Lower leg skin (tissue), 3 donors: ENCODE data around the gene PRCD.

Source experiments
- CTCF ChIP-seq, 3 donors: fragments of 450-650 bp; IDR thresholded peaks; one replicate each; pipeline ENCODE4 v1.5.1; 2016; ENCODE audit warnings: antibody characterized with exemption in 3 of 3, mild to moderate bottlenecking in 3 of 3, moderate library complexity in 2 of 3
- POLR2A ChIP-seq, 2 donors: fragments of 450-650 bp; IDR thresholded peaks; one replicate each; pipeline ENCODE4 v1.6.1; 2016 to 2017; ENCODE audit warnings: antibody characterized with exemption in 2 of 2, mild to moderate bottlenecking in 1 of 2, moderate library complexity in 1 of 2

DNA sequence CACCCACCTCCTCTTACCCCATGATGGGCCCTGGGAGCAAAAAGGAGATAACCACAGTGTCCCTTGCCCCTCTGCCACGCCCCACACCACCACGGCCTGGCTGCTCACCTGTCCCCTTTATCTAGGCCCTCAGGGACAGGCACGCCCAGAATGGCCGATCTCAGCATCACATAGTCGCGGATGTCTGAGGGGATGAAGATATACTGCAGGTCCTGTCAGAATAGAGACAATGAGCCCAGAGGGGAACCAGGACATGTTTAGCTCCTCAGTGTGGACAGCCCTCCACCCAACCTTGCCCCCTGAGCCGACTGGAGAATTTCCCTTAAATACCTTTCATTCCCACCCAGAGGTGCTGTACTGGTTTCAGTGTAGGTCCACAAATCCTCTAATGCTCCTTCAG is 30.6 kb downstream of the PRCD start:
- TF ChIP-seq CTCF (IDR thresholded peaks at IDR 0.05): no peak
- no peak for TF ChIP-seq POLR2A (IDR thresholded peaks at IDR 0.05)
